Skeletal muscle cell (primary cell): Measurements from ENCODE around the gene TOP2A.

Experiments
- DNase-seq: peaks from one replicate; pipeline ENCODE4 v3.0.0-alpha.2; 2010; ENCODE audit warnings: low read depth
- H3K4me3 ChIP-seq: 2 replicates; pipeline ENCODE4 v1.5.1; 2011; ENCODE audit warnings: low read depth, mild to moderate bottlenecking, control low read depth, low read length, moderate library complexity

The TOP2A gene, protein sequence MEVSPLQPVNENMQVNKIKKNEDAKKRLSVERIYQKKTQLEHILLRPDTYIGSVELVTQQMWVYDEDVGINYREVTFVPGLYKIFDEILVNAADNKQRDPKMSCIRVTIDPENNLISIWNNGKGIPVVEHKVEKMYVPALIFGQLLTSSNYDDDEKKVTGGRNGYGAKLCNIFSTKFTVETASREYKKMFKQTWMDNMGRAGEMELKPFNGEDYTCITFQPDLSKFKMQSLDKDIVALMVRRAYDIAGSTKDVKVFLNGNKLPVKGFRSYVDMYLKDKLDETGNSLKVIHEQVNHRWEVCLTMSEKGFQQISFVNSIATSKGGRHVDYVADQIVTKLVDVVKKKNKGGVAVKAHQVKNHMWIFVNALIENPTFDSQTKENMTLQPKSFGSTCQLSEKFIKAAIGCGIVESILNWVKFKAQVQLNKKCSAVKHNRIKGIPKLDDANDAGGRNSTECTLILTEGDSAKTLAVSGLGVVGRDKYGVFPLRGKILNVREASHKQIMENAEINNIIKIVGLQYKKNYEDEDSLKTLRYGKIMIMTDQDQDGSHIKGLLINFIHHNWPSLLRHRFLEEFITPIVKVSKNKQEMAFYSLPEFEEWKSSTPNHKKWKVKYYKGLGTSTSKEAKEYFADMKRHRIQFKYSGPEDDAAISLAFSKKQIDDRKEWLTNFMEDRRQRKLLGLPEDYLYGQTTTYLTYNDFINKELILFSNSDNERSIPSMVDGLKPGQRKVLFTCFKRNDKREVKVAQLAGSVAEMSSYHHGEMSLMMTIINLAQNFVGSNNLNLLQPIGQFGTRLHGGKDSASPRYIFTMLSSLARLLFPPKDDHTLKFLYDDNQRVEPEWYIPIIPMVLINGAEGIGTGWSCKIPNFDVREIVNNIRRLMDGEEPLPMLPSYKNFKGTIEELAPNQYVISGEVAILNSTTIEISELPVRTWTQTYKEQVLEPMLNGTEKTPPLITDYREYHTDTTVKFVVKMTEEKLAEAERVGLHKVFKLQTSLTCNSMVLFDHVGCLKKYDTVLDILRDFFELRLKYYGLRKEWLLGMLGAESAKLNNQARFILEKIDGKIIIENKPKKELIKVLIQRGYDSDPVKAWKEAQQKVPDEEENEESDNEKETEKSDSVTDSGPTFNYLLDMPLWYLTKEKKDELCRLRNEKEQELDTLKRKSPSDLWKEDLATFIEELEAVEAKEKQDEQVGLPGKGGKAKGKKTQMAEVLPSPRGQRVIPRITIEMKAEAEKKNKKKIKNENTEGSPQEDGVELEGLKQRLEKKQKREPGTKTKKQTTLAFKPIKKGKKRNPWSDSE (N-terminal part only)

GRCh38 chr17:40417609-40418427 is at the start of gene TOP2A:
TOP2A (minus strand) TSS chr17:40417896; CDS start chr17:40417791, 105 bp downstream.
- H3K4me3 ChIP-seq = peak within 1 kb of the TSS; percentile 82
- peak; percentile 97 for DNase-seq

GRCh38 chr17:40467281-40467867 is 49.7 kb upstream of the TOP2A start:
- H3K4me3 ChIP-seq = no peak overlapping the region
- DNase-seq = no peak

DNA sequence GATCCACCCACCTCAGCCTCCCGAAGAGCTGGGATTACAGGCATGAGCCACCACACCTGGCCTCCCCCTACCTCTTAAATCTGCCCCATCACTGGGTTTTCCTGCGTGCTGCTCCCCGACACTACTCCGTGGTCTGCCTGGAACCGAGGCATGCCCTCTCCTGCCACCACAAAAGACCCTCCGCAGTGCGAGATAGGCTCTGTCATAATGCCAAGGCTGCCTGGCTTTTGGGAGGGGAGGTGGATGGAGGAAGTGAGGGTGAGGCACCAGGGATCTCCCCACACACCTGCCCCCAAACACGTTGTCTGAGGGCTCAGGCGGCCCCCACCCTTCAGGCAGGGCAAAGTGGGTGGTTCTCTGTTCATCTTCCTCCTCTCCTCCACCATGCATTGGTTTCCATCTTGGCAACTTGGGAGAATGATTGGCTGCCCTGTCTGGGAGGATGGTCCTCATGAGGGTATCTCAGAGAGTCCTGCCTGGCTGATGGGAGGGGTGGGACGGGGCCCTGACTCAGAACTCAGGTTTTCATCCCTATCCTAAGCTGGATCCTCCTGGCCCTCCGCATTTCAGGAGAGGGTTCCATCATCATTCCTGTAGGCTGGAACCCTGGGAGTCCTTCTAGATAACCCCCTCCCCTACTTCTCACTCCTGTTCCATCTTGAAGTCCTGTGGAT is 48.7 kb upstream of the TOP2A start:
- DNase-seq = no peak
- H3K4me3 ChIP-seq = no peak overlapping the region

DNA sequence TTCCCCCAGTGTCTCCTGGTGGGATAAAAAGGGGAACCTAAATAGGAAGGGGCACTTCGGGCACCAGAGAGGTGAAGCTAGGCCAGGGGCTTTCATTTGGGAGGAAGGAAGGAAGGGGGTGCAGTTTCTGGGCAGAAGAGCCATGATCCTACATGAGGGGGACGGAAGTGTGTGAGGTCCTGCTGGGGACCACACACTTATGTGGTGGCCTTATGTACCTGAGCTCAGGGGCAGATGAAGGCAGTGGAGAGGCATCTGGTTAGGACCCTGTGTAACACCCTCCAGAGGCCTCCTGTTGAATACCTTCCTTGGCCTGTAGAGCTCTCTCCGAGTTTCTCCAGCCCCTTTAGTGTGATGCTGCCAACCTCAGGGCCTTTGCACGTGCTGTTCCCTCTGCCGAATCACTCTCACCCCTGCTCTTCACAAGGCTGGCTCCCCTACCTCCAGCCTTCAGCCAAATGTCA is 46.7 kb upstream of the TOP2A start:
- no peak for DNase-seq
- no peak overlapping the region for H3K4me3 ChIP-seq

GRCh38 chr17:40463122-40463550 is 45.4 kb upstream of the TOP2A start:
- H3K4me3 ChIP-seq = no peak overlapping the region
- DNase-seq = no peak

GRCh38 chr17:40462343-40463121 is 44.8 kb upstream of the TOP2A start:
- no peak overlapping the region for H3K4me3 ChIP-seq
- no peak for DNase-seq

- no peak for DNase-seq
Measured at GRCh38 chr17:40461732-40462342, 44.1 kb upstream of the TOP2A start.

GRCh38 chr17:40460968-40461731 is 43.5 kb upstream of the TOP2A start:
- H3K4me3 ChIP-seq = no peak overlapping the region
- DNase-seq = no peak

More at GRCh38 chr17:40461732-40462342, 44.1 kb upstream of the TOP2A start:
- no peak overlapping the region for H3K4me3 ChIP-seq

DNA sequence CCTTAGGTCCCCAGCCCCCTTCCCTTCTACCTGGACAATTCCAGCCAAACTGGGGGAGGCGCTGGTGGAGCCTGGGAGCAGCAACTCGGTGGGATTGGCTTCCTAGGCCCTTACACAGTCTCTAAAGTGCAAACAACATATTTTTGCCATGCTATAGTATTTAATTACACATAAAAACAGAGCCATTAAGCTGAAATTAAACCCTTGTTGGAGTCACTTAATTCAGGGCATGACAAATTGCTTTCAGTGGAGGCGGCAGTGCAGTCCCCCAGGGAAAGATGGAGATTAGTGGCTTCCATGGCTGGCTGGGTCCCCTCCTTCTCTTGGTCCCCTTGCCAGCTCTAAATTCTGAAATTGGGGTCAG is 42.9 kb upstream of the TOP2A start:
- no peak for DNase-seq
- H3K4me3 ChIP-seq = no peak overlapping the region

GRCh38 chr17:40459636-40460603 is 42.2 kb upstream of the TOP2A start:
- H3K4me3 ChIP-seq = no peak overlapping the region
- DNase-seq = no peak

DNA sequence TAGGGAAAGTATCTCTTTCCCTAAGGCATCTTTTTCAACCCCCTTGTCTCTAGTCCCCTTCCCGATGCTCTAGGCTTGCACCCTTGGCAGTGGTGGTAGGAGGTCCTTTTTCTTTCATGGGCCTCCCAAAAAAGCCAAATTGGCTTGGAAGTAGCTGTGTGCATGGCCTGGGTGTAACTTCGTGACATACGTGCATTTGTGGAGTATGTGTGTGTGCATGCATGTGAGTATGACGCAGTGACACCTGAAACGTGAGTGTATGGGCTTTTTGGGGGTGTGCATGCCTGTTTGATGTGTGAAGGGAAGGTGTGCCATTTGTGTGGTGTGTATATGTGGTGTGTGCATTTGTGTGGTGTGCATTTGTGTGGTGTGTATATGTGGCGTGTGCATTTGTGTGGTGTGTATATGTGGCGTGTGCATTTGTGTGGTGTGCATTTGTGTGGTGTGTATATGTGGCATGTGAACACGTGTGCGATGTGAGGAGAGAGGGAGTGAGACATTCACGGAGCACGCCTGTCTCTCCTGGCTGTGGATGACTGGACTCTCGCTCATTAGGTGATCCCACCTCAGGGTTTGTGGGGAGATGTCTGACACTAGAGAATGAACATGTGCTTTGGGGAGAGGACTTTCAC is 41.3 kb upstream of the TOP2A start:
- H3K4me3 ChIP-seq = no peak overlapping the region

GRCh38 chr17:40457964-40458791 is 40.5 kb upstream of the TOP2A start:
- no peak overlapping the region for H3K4me3 ChIP-seq
- no peak for DNase-seq

More for the DNA sequence above, 41.3 kb upstream of the TOP2A start:
- no peak for DNase-seq

- H3K4me3 ChIP-seq = no peak overlapping the region
Measured at GRCh38 chr17:40457369-40457768, 39.7 kb upstream of the TOP2A start.

More at GRCh38 chr17:40457369-40457768, 39.7 kb upstream of the TOP2A start:
- no peak for DNase-seq
